ENCODE data around the gene MAML3.

- TF ChIP-seq CTCF (IDR thresholded peaks at IDR 0.05; ENCODE audit: low read length) (no peak), EZH2 (IDR thresholded peaks at IDR 0.05; ENCODE audit: borderline replicate concordance, low read length) (no peak)
Observed at GRCh38 chr4:139933541-139933940, 220.4 kb downstream of the MAML3 start.
